ENCODE data around the gene MMRN2. TPM values are rescaled to one million over a fixed set of nuclear protein-coding genes. Genes with fewer than 3 reads are reported as not detected.

Gene MMRN2
- total RNA-seq, 2 donors from 2014 or later = 49.4 to 55.0 TPM

- peaks cover 7 to 28% of the 10 kb centered on the region in 2 donors for H3K4me1 ChIP-seq (ENCODE audit: control insufficient read depth in 1 of 2, low read depth in 2 of 2)
- no peak for TF ChIP-seq CTCF (IDR thresholded peaks at IDR 0.05)
- peak overlapping the region; percentile 4 to 15 for H3K27ac ChIP-seq
- no peak overlapping the region for H3K4me3 ChIP-seq
- no peaks in the 10 kb centered on the region for H3K9me3 ChIP-seq
- DNase-seq (ENCODE audit: low spot score) = no peak
- peaks cover 15% of the 10 kb centered on the region for H3K36me3 ChIP-seq
- no peaks in the 10 kb centered on the region for H3K27me3 ChIP-seq (replicated peaks; ENCODE audit: insufficient read depth)
- ATAC-seq (ENCODE audit: insufficient number of reproducible peaks, low FRiP score, low read depth) = no peak
These were observed 25.5 kb downstream of the MMRN2 start for GRCh38 chr10:86931872-86932271.

GRCh38 chr10:86929468-86930380, 27.7 kb downstream of the MMRN2 start:
- DNase-seq (ENCODE audit: low spot score) = no peak
- ATAC-seq (ENCODE audit: insufficient number of reproducible peaks, low FRiP score, low read depth) = no peak
- H3K36me3 ChIP-seq = peaks cover 15% of the 10 kb centered on the region

GRCh38 chr10:86922553-86922961, 34.9 kb downstream of the MMRN2 start:
- DNase-seq (ENCODE audit: low spot score) (no peak), ATAC-seq (ENCODE audit: insufficient number of reproducible peaks, low FRiP score, low read depth) (peak; percentile 80)
- Histone ChIP-seq H3K9me3 (no peaks in the 10 kb centered on the region), H3K4me1 (ENCODE audit: control insufficient read depth in 1 of 2, low read depth in 2 of 2) (peaks cover 9 to 39% of the 10 kb centered on the region in 2 donors), H3K27me3 (replicated peaks; ENCODE audit: insufficient read depth) (no peaks in the 10 kb centered on the region), H3K27ac (peak overlapping the region; percentile 80 to 83), H3K36me3 (no peaks in the 10 kb centered on the region), H3K4me3 (no peak overlapping the region)
- TF ChIP-seq CTCF (IDR thresholded peaks at IDR 0.05) = no peak

More at GRCh38 chr10:86929468-86930380, 27.7 kb downstream of the MMRN2 start:
- Histone ChIP-seq H3K9me3 (no peaks in the 10 kb centered on the region), H3K27ac (peak overlapping the region in 1 of 2 donors; percentile 35), H3K4me1 (ENCODE audit: control insufficient read depth in 1 of 2, low read depth in 2 of 2) (peaks cover 6 to 31% of the 10 kb centered on the region in 2 donors), H3K27me3 (replicated peaks; ENCODE audit: insufficient read depth) (no peaks in the 10 kb centered on the region), H3K4me3 (no peak overlapping the region)
- TF ChIP-seq CTCF (IDR thresholded peaks at IDR 0.05) = no peak

- no peaks in the 10 kb centered on the region for H3K27me3 ChIP-seq (replicated peaks; ENCODE audit: insufficient read depth)
- no peak for TF ChIP-seq CTCF (IDR thresholded peaks at IDR 0.05)
- H3K9me3 ChIP-seq = no peaks in the 10 kb centered on the region
- DNase-seq (ENCODE audit: low spot score) (no peak), ATAC-seq (ENCODE audit: insufficient number of reproducible peaks, low FRiP score, low read depth) (no peak)
- H3K4me3 ChIP-seq = no peak overlapping the region
- peak overlapping the region; percentile 73 to 85 for H3K27ac ChIP-seq
- peaks cover 18% of the 10 kb centered on the region for H3K36me3 ChIP-seq
- H3K4me1 ChIP-seq (ENCODE audit: control insufficient read depth in 1 of 2, low read depth in 2 of 2) = peaks cover 3 to 26% of the 10 kb centered on the region in 2 donors
These were observed 39.4 kb downstream of the MMRN2 start for GRCh38 chr10:86918022-86918471.

GRCh38 chr10:86914734-86915133, 42.7 kb downstream of the MMRN2 start:
- Histone ChIP-seq H3K36me3 (peaks cover 23% of the 10 kb centered on the region), H3K9me3 (no peaks in the 10 kb centered on the region), H3K27ac (no peak overlapping the region), H3K4me3 (no peak overlapping the region), H3K27me3 (replicated peaks; ENCODE audit: insufficient read depth) (no peaks in the 10 kb centered on the region), H3K4me1 (ENCODE audit: control insufficient read depth in 1 of 2, low read depth in 2 of 2) (peaks cover 3 to 13% of the 10 kb centered on the region in 2 donors)
- no peak for TF ChIP-seq CTCF (IDR thresholded peaks at IDR 0.05)
- ATAC-seq (ENCODE audit: insufficient number of reproducible peaks, low FRiP score, low read depth) = no peak
- DNase-seq (ENCODE audit: low spot score) = no peak
